Measurements from ENCODE around the gene TMEM119.
"Not testable (repeated sequence)": the region's sequence is repeated elsewhere in the genome, so short reads cannot be mapped to it uniquely, and the experiment has no call there.

The TMEM119 gene

DNA sequence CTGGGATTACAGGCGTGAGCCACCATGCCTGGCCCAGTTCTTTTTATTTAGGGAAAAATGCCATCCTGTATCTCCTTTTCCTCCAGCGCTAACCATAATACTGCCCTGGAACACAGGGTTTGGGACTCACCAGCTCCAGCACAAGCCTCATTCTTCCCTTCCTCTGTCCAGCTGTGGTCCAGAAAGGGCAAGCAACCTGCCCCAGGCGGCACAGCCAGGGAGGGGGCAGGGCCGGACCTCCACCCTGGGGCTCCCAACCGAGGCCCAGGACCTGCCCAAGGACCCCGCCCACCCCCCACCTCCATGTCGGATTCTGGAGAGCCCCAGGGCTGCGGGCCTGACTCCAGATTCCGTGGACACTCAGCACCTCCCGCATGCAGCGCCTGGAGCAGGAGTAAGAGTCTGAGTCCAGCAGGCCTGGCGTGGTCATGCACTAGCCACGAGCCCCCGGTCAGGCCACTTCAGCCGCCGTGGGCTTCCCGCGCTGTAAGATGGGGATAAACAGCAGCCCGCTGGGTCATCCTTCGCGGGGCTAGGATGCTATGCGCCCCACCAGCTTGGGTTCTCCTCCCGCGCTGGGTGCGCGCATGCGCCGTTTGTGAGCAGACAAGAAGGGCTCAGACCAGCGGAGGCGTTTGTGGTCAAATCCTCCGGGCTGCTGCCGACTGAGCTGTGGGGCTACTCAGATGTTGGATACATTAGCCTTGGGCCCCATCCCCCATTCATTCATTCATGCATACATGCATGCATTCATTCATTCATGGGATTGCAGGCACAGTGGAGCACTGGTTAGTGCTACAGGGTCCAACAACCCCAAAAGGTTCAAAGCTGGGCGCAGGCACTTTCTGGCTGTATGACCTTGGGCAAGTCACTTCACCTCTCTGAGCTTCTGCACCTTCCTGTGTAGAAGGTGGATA is 16.3 kb downstream of the TMEM119 start:
- DNase-seq, result no peak

DNA sequence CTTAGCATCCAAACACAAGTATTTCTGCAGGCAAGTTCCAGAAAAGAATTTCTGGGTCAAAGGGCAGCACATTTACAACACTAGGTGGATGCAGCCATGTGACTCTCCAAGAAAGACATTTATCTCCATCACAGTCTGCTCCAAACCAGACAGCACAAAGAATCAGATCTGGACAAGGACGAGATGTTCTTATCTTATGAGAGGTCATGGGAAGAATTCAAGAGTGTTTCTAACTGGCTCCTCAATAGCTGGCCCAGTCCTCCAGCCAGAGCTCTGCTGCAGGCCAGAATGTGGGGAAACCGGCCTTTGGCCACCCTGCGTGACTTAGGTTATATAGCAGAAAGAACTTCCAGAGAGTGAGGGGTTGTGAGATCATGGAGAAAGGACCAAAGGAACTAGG is 17.4 kb downstream of the TMEM119 start:
- DNase-seq, result no peak

DNA sequence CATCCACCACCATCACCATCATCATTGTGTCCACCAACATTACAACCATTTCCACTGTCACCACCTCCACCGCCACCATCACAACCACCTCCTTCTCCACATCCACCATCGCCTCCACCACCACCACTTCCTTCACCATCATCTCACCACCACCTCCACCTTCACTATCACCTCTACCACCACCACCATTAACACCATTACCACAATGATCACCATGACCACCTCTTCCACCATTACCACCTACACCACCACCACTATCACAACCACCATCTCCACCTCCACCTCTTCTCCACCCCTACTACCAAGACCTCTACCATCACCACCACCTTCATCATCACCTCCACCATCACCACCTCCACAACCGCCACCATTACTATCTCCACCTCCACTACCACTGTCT is 19.1 kb downstream of the TMEM119 start:
- DNase-seq, result no peak

DNA sequence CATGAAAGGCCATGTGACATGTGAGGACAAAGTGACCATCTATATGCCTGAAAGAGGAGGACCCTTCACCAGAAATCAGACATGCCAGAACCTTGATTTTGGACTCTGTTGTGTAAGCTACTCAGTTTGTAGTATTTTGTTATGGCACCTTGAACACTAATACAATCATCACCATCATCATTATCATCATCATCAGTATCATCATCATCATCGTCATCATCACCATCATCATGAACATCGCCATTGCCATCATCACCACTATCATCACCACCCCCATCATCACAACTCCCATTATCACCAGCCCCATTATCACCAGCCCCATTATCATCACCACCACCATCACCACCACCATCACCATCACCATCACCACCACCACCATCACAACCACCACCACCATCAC is 19.6 kb downstream of the TMEM119 start:
- no peak for DNase-seq

DNA sequence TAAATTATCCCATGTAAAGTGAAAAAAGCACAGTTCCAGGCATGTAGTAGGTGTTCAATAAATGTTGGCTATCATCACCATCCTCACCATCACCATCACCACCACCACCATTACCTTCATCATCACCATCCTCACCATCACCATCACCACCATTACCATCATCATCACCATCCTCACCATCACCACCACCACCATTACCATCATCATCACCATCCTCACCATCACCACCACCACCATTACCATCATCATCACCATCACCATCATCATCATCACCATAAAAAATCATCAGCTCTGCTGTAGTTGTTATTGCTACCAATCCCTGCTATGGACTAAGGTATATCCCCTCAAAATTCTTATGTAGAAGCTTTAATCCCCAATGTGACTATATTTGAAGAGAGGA is 20.4 kb downstream of the TMEM119 start:
- no peak for DNase-seq

DNA sequence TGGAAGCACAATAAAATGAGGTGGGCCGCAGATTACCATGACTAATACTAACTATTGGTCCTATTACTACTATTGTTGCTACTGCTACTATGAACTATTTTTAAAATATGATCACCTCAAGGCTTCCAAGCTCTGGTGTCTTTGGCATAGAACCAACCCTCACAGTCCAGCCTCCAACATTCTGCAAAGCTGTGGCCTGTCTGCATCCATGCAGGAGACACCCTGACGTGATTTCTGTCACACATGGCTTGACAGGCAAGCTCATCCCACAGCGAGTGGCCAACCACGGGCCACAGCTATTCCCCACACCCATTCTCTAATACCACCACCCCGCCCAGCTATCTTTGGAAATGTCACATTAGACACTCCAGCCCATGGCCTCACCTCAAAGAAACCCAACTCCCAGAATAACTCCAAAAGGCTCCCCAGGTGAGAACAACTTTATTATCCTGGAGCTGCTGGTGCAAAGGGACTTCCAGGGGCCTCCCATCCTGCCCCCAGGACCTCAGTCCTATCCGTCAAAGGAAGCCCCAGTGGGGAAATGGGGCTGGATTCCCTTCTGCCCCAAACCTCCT is 21.1 kb downstream of the TMEM119 start:
- DNase-seq, result no peak

DNA sequence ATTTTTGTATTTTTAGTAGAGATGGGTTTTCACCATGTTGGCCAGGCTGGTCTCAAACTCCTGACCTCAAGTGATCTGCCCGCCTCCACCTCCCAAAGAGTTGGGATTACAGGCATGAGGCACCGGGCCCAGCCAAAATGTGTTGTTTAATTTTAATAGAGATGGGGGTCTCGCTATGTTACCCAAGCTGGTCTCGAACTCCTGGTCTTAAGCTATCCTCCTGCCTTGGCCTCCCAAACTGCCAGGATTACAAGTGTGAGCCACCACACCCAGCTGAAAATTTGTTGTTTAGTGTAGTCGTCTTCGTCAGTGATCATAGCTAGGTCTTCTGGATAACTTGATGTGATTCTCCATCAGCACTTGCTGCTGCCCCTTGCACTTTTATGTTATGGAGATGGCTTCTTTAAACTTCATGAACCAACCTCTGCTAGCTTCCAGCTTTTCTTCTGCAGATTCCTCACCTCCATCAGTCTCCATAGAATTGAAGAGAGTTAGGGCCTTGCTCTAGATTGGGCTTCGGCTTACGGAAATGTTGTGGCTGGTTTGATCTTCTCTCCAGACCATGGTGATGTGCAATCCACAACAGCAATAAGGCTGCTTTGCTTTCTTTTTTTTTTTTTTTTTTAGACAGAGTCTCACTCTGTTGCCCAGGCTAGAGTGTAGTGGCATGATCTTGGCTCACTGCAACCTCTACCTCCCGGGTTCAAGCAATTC is 22.5 kb downstream of the TMEM119 start:
- no peak for DNase-seq

DNA sequence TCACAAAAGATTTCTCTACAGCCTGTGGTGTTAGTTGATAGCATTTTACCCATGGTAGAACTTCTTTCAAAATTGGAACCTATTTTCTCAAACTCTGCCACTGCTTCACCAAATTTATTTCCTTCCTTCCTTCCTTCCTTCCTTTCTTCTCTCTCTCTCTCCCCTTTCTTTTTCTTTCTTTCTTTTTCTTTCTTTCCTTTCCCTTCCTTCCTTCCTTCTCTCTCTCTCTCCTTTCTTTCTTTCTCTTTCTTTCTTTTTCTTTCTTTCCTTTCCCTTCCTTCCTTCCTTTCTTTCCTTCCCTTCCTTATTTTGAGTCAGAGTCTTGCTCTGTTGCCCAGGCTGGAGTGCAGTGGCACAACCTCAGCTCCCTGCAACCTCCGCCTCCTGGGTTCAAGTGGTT is 23.6 kb downstream of the TMEM119 start:
- DNase-seq, result not testable (repeated sequence)

DNA sequence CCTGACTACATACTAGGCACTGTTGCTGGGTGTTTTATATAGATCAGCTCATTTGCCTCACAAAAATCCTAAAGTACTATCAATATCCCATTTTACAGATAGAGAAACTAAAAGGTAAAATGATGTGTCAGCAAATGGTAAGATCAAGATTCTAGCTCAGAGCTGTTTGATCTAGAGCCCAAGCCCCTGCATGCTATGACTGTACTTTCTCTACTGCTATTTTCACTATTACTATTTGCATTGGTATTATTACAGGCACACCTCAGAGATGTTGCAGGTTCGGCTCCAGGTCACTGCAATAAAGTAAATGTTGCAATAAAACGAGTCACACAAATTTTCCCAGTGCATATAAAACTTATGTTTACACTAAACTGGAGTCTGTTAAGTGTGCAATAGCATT is 24.6 kb downstream of the TMEM119 start:
- DNase-seq, result no peak

DNA sequence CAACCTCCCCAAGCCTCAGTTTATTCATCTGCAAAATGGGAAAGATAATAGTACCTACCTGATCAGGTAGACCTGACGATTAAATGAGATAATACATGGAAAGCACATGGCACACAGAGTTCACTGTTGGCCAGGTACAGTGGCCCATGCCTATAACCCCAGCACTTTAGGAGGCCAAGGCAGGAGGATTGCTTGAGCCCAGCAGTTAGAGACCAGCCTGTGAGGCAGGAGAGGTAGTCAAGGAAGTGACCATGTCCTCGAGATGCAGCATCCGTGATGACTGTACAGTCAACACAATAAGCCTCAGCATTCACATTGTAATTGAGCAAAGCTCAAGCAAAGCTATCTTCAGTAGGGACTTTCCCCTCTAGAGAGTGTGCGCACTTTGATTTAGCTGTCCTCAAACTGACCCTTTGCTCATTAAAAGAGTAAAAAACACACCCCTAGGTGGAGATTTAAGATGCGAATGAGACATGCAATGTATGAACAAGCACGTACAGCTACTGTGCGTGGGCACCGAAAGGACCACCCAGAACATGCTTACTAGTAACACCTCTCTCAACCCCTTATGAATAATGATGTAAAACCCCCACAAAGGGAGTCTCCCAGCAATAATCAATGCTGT is 25.6 kb downstream of the TMEM119 start:
- no peak for DNase-seq

DNA sequence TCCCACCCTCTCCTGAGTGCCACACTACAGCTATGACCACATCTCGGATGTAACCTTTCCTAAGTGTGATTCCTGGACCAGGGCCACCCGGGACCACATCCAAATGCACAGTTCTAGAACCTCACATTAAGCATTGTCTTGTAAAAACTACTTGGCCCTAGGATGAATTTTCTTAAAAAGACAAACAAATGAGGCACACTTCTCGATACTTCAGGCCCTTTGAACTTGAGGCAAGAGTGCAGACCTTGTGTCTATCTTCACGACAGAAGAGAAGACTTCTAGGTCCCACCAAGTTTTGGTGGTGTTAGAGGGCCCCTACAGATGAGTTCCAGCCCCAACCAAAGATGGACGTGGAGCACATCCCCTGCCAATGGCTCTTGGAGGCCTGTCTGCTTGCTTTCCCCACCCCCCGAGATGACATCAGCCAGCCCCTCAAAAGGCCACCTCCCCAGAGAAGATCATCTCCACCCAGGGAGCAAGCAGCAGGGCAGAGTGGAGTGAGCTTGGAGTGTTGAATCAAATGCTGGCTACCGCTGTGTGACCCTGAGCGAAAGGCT is 26.2 kb downstream of the TMEM119 start:
- no peak for DNase-seq

DNA sequence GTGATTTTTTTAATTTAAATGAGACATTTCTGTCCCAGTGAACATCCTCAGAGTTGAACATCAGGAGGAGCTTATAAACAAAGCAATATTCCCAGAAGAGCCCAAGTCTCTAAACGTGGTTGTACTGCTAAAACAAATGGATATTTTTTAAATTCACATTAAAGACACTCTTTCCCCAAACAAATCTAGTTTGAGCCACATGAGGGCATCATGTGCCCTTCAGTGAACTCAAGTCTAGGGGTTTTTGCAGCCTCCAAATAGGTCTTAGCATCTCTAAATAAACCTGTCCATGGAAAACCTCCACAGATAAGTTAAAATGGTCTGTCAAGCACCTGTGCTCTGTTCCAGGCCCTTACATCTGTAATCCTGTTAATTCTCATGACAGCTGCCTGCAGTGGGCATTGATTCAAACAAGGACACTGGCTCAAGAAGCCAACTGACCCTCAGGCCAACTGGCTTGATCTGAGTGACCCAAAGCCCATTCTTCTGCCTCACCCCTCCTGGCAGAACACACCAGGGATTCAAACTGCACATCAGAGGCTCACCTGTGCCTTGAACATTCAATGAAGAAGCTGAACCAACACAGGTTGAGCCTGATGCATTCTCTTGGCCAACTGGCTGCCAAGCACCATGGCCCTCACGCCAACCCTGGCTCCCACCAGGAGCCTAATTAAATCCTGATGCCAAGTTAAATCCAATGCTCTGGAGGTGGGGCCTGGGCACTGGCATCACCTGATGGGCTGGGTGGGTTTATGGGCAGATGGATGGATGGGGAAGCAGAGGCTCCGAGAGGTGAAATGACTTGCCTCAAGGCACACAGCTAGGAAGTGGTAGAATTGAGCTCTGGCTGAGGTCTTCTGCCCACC is 26.9 kb downstream of the TMEM119 start:
- DNase-seq, result no peak

DNA sequence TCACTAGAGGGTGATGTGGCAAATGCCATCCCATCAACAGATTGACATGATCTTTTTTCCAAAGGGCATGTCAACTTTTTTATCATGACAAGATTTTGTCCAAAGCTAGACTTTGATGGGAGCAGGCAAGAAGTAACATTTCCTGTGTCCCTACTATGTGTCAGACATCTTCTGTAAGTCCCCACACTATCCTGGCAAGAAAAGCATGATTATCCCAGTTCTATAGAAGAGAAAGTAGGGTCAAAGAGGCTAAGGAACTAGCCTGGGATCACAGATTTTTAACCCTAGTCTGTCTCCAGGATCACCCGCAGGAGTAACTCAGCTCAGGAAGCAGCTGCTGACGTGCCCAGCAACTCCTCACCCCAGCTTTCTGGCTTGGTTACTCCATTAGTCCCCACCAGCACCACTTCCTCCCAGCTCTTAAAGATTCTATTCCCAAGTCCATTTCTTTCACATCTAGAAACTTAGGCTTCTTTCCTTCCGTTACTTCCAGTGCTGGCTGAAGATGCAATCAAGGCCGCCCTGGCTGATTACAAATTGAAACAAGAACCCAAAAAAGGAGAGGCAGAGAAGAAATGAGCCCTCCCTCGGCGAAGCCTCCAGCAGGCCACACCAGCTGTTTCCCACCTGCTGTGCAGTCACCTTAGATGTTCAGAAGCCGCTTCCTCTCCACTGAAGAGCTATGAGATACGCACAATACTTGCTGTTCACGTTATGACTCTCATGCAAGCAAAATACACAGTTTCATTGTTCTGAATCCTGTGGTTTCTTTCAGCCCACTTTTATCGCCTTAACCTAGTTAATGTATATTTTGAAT is 29.3 kb downstream of the TMEM119 start:
- no peak for DNase-seq

DNA sequence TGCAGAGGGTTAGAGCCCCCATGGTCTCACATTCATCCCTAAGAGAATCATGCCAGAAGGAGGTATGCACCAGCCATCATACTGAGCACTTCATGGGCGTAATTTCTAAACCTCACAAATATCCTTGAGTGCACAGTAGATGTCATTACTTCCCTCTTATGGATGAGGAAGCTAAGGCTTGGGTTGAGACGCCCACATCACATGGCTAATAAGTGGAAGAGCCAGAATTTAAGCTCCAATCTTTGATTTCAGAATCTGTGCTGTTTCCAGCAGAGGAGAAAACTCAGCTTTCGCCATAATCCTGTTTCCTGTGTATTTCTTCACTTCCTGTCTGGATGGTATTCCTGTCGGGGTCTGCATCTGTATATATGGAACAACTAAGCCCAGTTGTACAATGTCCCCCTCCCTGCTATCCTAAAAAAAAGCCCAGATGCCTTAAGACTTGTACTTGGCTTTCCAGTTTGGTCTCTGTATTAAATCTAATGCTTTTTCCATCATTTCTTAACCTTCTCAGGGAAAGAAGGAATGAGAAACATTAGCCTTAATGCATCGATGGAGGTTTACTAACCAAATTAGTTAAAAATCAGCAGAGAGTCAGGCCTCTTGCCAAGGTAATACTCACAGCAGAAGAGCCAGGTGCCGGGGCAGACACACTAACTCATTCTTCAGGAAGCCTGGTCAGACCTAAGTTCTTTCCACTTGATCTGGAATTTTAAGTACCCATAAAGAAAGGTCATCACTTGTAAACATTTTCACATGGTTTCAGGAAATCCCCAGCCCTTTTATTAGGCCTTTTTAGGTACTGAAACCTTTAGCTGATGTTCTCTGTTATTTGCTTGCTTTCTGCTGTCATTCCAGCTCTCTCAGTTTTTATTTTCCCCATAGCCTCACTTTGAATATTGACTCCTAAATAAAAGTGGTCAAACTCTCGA is 30.2 kb downstream of the TMEM119 start:
- no peak for DNase-seq

DNA sequence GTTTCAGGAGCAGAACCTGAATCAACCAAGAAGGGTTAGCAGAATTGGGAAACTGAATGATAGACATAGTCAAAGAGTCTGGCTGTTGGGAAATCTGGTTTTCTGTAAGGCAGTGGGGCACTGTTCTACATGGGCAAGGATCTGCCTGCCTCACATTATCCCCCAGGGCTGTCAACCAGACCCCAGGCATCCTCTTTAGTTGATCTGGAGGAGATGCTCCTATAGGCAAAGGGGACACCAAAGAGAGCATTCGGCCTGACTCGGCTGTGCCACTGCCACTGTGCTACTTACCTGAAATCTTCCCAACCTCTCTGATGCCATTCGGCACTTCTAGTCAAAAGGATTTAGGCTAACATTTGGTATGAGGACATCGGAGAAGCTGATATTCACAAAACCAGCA is 31.4 kb downstream of the TMEM119 start:
- DNase-seq, result no peak

DNA sequence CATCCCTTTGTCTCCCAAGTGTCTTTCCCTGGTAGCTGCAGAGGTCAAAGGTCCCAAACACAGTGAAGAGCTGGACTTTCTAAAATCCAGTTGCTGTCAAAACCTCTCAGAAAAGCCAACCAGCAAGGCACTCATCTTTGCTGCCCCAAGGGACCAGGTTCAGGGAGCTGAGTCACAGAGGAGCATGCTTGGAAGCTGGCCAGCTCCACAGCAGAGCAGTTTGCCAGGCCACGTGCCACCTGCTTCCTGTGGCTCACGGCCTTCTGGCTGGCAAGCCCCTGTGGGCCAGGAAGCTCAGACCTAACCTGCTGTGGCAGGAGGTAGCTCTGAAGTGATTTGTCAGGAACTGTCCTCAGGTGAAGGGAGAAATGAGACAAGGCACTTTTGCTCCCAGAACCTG is 31.9 kb downstream of the TMEM119 start:
- DNase-seq, result peak; percentile 89

DNA sequence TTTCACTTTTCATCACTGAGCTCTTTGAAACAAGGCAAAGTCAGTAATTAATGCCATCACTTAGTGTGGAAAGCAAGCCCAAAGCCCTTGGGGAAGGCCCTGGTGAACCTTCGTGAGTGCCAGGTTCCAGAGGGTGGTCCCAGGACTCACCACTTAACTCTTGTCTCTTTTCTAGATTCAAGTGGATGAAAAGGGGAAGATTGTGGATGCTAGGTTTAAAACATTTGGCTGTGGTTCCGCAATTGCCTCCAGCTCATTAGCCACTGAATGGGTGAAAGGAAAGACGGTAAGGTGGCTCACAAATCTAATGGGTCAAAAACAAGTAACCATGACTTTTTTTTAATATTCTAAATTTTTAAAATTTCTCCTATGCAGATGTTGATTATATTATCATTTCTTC is 32.7 kb downstream of the TMEM119 start:
- DNase-seq, result no peak

DNA sequence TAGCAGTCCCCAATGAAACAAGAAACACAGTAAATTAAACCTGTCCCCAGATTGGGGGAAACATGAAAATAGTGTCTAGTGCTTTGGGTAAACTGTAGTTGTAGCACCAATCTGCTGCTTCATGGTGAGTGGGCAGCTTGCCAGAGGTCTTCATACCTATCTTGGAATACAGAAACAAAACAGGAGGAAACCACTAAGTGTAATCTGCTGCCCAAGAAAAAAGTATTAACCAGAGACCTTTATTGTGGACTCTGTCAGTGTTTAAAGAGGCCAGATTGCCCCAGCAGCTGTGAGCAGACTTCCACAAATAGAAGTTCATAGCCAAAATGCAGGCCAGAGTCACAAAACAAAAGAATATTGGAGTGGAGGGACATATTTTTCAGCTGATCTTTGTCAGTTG is 33.2 kb downstream of the TMEM119 start:
- no peak for DNase-seq

DNA sequence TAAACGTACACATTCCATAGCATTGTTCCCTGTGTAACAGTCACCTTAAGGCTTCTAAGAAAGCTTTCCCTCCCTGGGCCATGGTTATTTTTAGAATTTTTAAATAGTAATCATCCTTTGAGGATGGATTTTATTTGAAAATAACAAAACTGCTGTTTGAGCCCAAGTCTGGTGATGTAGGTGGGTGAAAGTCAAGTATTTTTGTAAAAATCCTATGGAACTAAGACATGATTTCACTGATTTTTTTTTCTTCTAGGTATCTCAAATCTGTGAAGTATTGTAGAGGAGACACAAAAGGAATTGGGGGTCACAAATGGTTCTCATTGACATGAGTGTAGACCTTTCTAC is 34.1 kb downstream of the TMEM119 start:
- no peak for DNase-seq

DNA sequence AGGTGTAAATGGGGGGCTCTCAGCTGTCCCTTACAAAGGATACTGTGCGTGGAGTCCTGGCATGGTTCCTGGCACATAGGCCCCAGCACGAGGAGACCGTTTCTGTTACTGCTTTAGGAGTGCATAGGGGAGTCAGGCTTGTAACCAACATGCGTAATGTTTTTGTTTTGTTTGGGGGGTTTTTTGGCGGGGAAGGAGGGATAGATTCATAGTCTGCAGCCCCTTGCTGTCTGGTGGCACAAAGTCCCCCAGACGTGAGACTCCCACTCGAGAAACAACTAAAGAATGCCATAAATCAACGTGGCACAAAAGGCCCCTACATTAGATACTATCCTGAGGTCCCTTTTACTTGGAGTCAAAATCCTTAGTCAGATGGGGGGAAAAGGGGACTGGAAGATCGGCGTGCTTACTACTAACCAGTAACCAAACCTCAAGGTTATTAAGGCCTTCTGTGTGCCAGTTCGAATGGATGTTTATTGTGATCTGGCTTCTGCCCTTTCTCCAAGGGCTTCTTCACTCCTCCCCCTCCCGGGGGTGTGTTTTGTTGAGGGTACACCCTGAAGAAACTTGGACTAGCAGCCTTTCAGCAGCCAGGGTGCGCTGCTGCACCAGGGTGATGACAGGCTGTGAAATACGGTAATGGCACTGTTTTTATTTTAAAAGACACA is 34.6 kb downstream of the TMEM119 start:
- DNase-seq, result peak; percentile 29

Measured in NCI-H1436 treated with DMSO at 0.1 percent for 48 hours (cell line).